Activated naive CD8-positive, alpha-beta T cell treated with anti-CD3 and anti-CD28 coated beads, Interleukin-2, amount 50 U/mL, for 24 hours (primary cell): ENCODE data around the gene TLE5.
"Not testable (repeated sequence)": the region's sequence is repeated elsewhere in the genome, so short reads cannot be mapped to it uniquely, and the experiment has no call there.

Source experiments
- ATAC-seq: fragments of 150-1000 bp; cut with Tn5 transposase; one replicate; pipeline ENCODE4 v1.10.0; 2021
- DNase-seq: peaks from one replicate; pipeline ENCODE4 v3.0.0; 2021
- H3K27ac Mint-ChIP-seq: one replicate; pipeline ENCODE4 v1.8.0; 2021; ENCODE audit warnings: mild to moderate bottlenecking, mixed read lengths
- H3K27me3 Mint-ChIP-seq: one replicate; pipeline ENCODE4 v1.8.0; 2021; ENCODE audit warnings: mixed read lengths
- H3K36me3 Mint-ChIP-seq: one replicate; pipeline ENCODE4 v1.8.0; 2021; ENCODE audit warnings: low read depth, mixed read lengths
- H3K4me1 Mint-ChIP-seq: one replicate; pipeline ENCODE4 v1.8.0; 2021; ENCODE audit warnings: mixed read lengths
- H3K4me3 Mint-ChIP-seq: one replicate; pipeline ENCODE4 v1.8.0; 2021; ENCODE audit warnings: mild to moderate bottlenecking, moderate library complexity, mixed read lengths
- H3K9me3 Mint-ChIP-seq: one replicate; pipeline ENCODE4 v1.8.0; 2021; ENCODE audit warnings: mixed read lengths

TLE5 gene

GRCh38 chr19:3046698-3047495 is 15.4 kb downstream of the TLE5 start:
- Mint-ChIP-seq H3K27me3 (peaks cover 4% of the 10 kb centered on the region), H3K36me3 (no peaks in the 10 kb centered on the region), H3K9me3 (no peaks in the 10 kb centered on the region), H3K4me3 (peak overlapping the region; percentile 71), H3K4me1 (peaks cover 15% of the 10 kb centered on the region), H3K27ac (no peak overlapping the region)
- DNase-seq = no peak
- ATAC-seq = no peak

- Mint-ChIP-seq H3K27ac (no peak overlapping the region), H3K27me3 (peaks cover 4% of the 10 kb centered on the region), H3K4me3 (no peak overlapping the region), H3K36me3 (no peaks in the 10 kb centered on the region), H3K9me3 (no peaks in the 10 kb centered on the region), H3K4me1 (peaks cover 18% of the 10 kb centered on the region)
- ATAC-seq (no peak), DNase-seq (no peak)
These were observed 16.2 kb downstream of the TLE5 start for GRCh38 chr19:3045885-3046697.

GRCh38 chr19:3045191-3045590 is 17.1 kb downstream of the TLE5 start:
- DNase-seq (no peak), ATAC-seq (no peak)
- Mint-ChIP-seq H3K4me1 (peaks cover 18% of the 10 kb centered on the region), H3K27ac (no peak overlapping the region), H3K4me3 (no peak overlapping the region), H3K9me3 (no peaks in the 10 kb centered on the region), H3K36me3 (no peaks in the 10 kb centered on the region), H3K27me3 (peaks cover 4% of the 10 kb centered on the region)

- Mint-ChIP-seq H3K36me3 (no peaks in the 10 kb centered on the region), H3K27ac (no peak overlapping the region), H3K4me1 (peaks cover 18% of the 10 kb centered on the region), H3K4me3 (no peak overlapping the region), H3K9me3 (no peaks in the 10 kb centered on the region), H3K27me3 (peaks cover 3% of the 10 kb centered on the region)
- ATAC-seq (no peak), DNase-seq (no peak)
These were observed 19.6 kb downstream of the TLE5 start for GRCh38 chr19:3042621-3043267.

GRCh38 chr19:3041761-3042620 is 20.3 kb downstream of the TLE5 start:
- Mint-ChIP-seq H3K27ac (peak overlapping the region; percentile 60), H3K4me3 (no peak overlapping the region), H3K27me3 (no peaks in the 10 kb centered on the region)

GRCh38 chr19:3041327-3041726 is 21.0 kb downstream of the TLE5 start:
- H3K27ac Mint-ChIP-seq = peak overlapping the region; percentile 60
- no peak overlapping the region for H3K4me3 Mint-ChIP-seq
- no peaks in the 10 kb centered on the region for H3K36me3 Mint-ChIP-seq
- no peaks in the 10 kb centered on the region for H3K9me3 Mint-ChIP-seq
- no peaks in the 10 kb centered on the region for H3K27me3 Mint-ChIP-seq
- ATAC-seq (no peak), DNase-seq (no peak)
- H3K4me1 Mint-ChIP-seq = peaks cover 20% of the 10 kb centered on the region

More at GRCh38 chr19:3041761-3042620, 20.3 kb downstream of the TLE5 start:
- H3K4me1 Mint-ChIP-seq = peaks cover 16% of the 10 kb centered on the region
- ATAC-seq (no peak), DNase-seq (no peak)
- no peaks in the 10 kb centered on the region for H3K9me3 Mint-ChIP-seq
- H3K36me3 Mint-ChIP-seq = no peaks in the 10 kb centered on the region

- DNase-seq (no peak), ATAC-seq (no peak)
- Mint-ChIP-seq H3K27me3 (peaks cover 3% of the 10 kb centered on the region), H3K9me3 (no peaks in the 10 kb centered on the region), H3K4me3 (no peak overlapping the region), H3K4me1 (peaks cover 32% of the 10 kb centered on the region), H3K27ac (no peak overlapping the region), H3K36me3 (peaks cover 3% of the 10 kb centered on the region)
These were observed 22.6 kb downstream of the TLE5 start for GRCh38 chr19:3039641-3040077.

GRCh38 chr19:3039125-3039524 is 23.2 kb downstream of the TLE5 start:
- peaks cover 37% of the 10 kb centered on the region for H3K4me1 Mint-ChIP-seq
- ATAC-seq (no peak), DNase-seq (no peak)
- H3K4me3 Mint-ChIP-seq = no peak overlapping the region
- H3K27me3 Mint-ChIP-seq = peaks cover 8% of the 10 kb centered on the region
- peaks cover 3% of the 10 kb centered on the region for H3K36me3 Mint-ChIP-seq
- no peak overlapping the region for H3K27ac Mint-ChIP-seq
- H3K9me3 Mint-ChIP-seq = no peaks in the 10 kb centered on the region

- no peak for DNase-seq
- ATAC-seq = no peak
- H3K27ac Mint-ChIP-seq = peak overlapping the region; percentile 27
- peaks cover 37% of the 10 kb centered on the region for H3K4me1 Mint-ChIP-seq
- H3K9me3 Mint-ChIP-seq = no peaks in the 10 kb centered on the region
- no peak overlapping the region for H3K4me3 Mint-ChIP-seq
- peaks cover 12% of the 10 kb centered on the region for H3K27me3 Mint-ChIP-seq
- peaks cover 3% of the 10 kb centered on the region for H3K36me3 Mint-ChIP-seq
These were observed 24.1 kb downstream of the TLE5 start for GRCh38 chr19:3038214-3038613.

- not testable (repeated sequence) for ATAC-seq, H3K36me3 Mint-ChIP-seq, DNase-seq, H3K9me3 Mint-ChIP-seq
- H3K27ac Mint-ChIP-seq = peak overlapping the region; percentile 95
- peaks cover 33% of the 10 kb centered on the region for H3K4me1 Mint-ChIP-seq
- H3K4me3 Mint-ChIP-seq = peak overlapping the region; percentile 82
- H3K27me3 Mint-ChIP-seq = peaks cover 14% of the 10 kb centered on the region
These were observed 25.2 kb downstream of the TLE5 start for GRCh38 chr19:3036977-3037544.

- H3K9me3 Mint-ChIP-seq = no peaks in the 10 kb centered on the region
- peaks cover 14% of the 10 kb centered on the region for H3K27me3 Mint-ChIP-seq
- peaks cover 3% of the 10 kb centered on the region for H3K36me3 Mint-ChIP-seq
- peak overlapping the region; percentile 95 for H3K27ac Mint-ChIP-seq
- DNase-seq (peak; percentile 88), ATAC-seq (peak; percentile 65)
- H3K4me3 Mint-ChIP-seq = peak overlapping the region; percentile 82
- peaks cover 31% of the 10 kb centered on the region for H3K4me1 Mint-ChIP-seq
These were observed 25.9 kb downstream of the TLE5 start for GRCh38 chr19:3036119-3036976.

GRCh38 chr19:3035542-3036118 is 26.7 kb downstream of the TLE5 start:
- peaks cover 30% of the 10 kb centered on the region for H3K4me1 Mint-ChIP-seq
- H3K27me3 Mint-ChIP-seq = peaks cover 17% of the 10 kb centered on the region

More at GRCh38 chr19:3035542-3036118, 26.7 kb downstream of the TLE5 start:
- H3K36me3 Mint-ChIP-seq = peaks cover 3% of the 10 kb centered on the region
- H3K27ac Mint-ChIP-seq = peak overlapping the region; percentile 95
- H3K4me3 Mint-ChIP-seq = peak overlapping the region; percentile 82
- H3K9me3 Mint-ChIP-seq = no peaks in the 10 kb centered on the region
- peak; percentile 95 for DNase-seq
- ATAC-seq = peak; percentile 95
